ENCODE results near the gene NACC2.

NACC2 gene

GRCh38 chr9:136024286-136024685 lies 70.8 kb downstream of the NACC2 start:
- Histone ChIP-seq H3K9me3 (ENCODE audit: control insufficient read depth, low read depth, low read length) (no peaks in the 10 kb centered on the region), H3K27me3 (ENCODE audit: control insufficient read depth, insufficient read depth, low read length) (peaks cover 8% of the 10 kb centered on the region), H3K36me3 (ENCODE audit: control insufficient read depth, low read depth, low read length) (no peaks in the 10 kb centered on the region), H3K9ac (ENCODE audit: low read length) (no peak overlapping the region), H3K4me1 (ENCODE audit: control insufficient read depth, low read depth, low read length) (peaks cover 18% of the 10 kb centered on the region), H3K4me3 (ENCODE audit: low read length) (no peak overlapping the region), H3K27ac (ENCODE audit: low read length) (no peak overlapping the region)

GRCh38 chr9:136023410-136024225 lies 71.5 kb downstream of the NACC2 start:
- Histone ChIP-seq H3K4me1 (ENCODE audit: control insufficient read depth, low read depth, low read length) (peaks cover 18% of the 10 kb centered on the region), H3K27ac (ENCODE audit: low read length) (no peak overlapping the region), H3K36me3 (ENCODE audit: control insufficient read depth, low read depth, low read length) (no peaks in the 10 kb centered on the region), H3K4me3 (ENCODE audit: low read length) (no peak overlapping the region), H3K9ac (ENCODE audit: low read length) (no peak overlapping the region), H3K27me3 (ENCODE audit: control insufficient read depth, insufficient read depth, low read length) (peaks cover 8% of the 10 kb centered on the region), H3K9me3 (ENCODE audit: control insufficient read depth, low read depth, low read length) (no peaks in the 10 kb centered on the region)

- H3K9me3 ChIP-seq (ENCODE audit: control insufficient read depth, low read depth, low read length), result no peaks in the 10 kb centered on the region
- H3K4me3 ChIP-seq (ENCODE audit: low read length), result no peak overlapping the region
- peaks cover 8% of the 10 kb centered on the region for H3K27me3 ChIP-seq (ENCODE audit: control insufficient read depth, insufficient read depth, low read length)
Observed at GRCh38 chr9:136022731-136023409, 72.2 kb downstream of the NACC2 start.

GRCh38 chr9:136021872-136022681 lies 73.0 kb downstream of the NACC2 start:
- no peak overlapping the region for H3K27ac ChIP-seq (ENCODE audit: low read length)
- H3K9ac ChIP-seq (ENCODE audit: low read length), result no peak overlapping the region
- no peaks in the 10 kb centered on the region for H3K36me3 ChIP-seq (ENCODE audit: control insufficient read depth, low read depth, low read length)
- H3K4me1 ChIP-seq (ENCODE audit: control insufficient read depth, low read depth, low read length), result peaks cover 18% of the 10 kb centered on the region
- no peaks in the 10 kb centered on the region for H3K9me3 ChIP-seq (ENCODE audit: control insufficient read depth, low read depth, low read length)
- peaks cover 8% of the 10 kb centered on the region for H3K27me3 ChIP-seq (ENCODE audit: control insufficient read depth, insufficient read depth, low read length)
- H3K4me3 ChIP-seq (ENCODE audit: low read length), result no peak overlapping the region

More at GRCh38 chr9:136022731-136023409, 72.2 kb downstream of the NACC2 start:
- H3K4me1 ChIP-seq (ENCODE audit: control insufficient read depth, low read depth, low read length), result peaks cover 18% of the 10 kb centered on the region
- H3K9ac ChIP-seq (ENCODE audit: low read length), result no peak overlapping the region
- H3K36me3 ChIP-seq (ENCODE audit: control insufficient read depth, low read depth, low read length), result no peaks in the 10 kb centered on the region
- no peak overlapping the region for H3K27ac ChIP-seq (ENCODE audit: low read length)

- H3K9ac ChIP-seq (ENCODE audit: low read length), result no peak overlapping the region
- H3K4me3 ChIP-seq (ENCODE audit: low read length), result no peak overlapping the region
- H3K9me3 ChIP-seq (ENCODE audit: control insufficient read depth, low read depth, low read length), result no peaks in the 10 kb centered on the region
- peaks cover 18% of the 10 kb centered on the region for H3K4me1 ChIP-seq (ENCODE audit: control insufficient read depth, low read depth, low read length)
- H3K27me3 ChIP-seq (ENCODE audit: control insufficient read depth, insufficient read depth, low read length), result peaks cover 8% of the 10 kb centered on the region
- H3K27ac ChIP-seq (ENCODE audit: low read length), result no peak overlapping the region
- H3K36me3 ChIP-seq (ENCODE audit: control insufficient read depth, low read depth, low read length), result no peaks in the 10 kb centered on the region
Observed at GRCh38 chr9:136021171-136021871, 73.8 kb downstream of the NACC2 start.

- Histone ChIP-seq H3K27me3 (ENCODE audit: control insufficient read depth, insufficient read depth, low read length) (peaks cover 8% of the 10 kb centered on the region), H3K4me1 (ENCODE audit: control insufficient read depth, low read depth, low read length) (peaks cover 18% of the 10 kb centered on the region), H3K4me3 (ENCODE audit: low read length) (no peak overlapping the region), H3K9ac (ENCODE audit: low read length) (no peak overlapping the region), H3K27ac (ENCODE audit: low read length) (no peak overlapping the region), H3K9me3 (ENCODE audit: control insufficient read depth, low read depth, low read length) (no peaks in the 10 kb centered on the region), H3K36me3 (ENCODE audit: control insufficient read depth, low read depth, low read length) (no peaks in the 10 kb centered on the region)
Observed at GRCh38 chr9:136020671-136021070, 74.4 kb downstream of the NACC2 start.

GRCh38 chr9:136020206-136020605 lies 74.9 kb downstream of the NACC2 start:
- Histone ChIP-seq H3K4me1 (ENCODE audit: control insufficient read depth, low read depth, low read length) (peaks cover 18% of the 10 kb centered on the region), H3K27me3 (ENCODE audit: control insufficient read depth, insufficient read depth, low read length) (peaks cover 8% of the 10 kb centered on the region), H3K9me3 (ENCODE audit: control insufficient read depth, low read depth, low read length) (no peaks in the 10 kb centered on the region), H3K9ac (ENCODE audit: low read length) (no peak overlapping the region), H3K4me3 (ENCODE audit: low read length) (no peak overlapping the region), H3K27ac (ENCODE audit: low read length) (no peak overlapping the region), H3K36me3 (ENCODE audit: control insufficient read depth, low read depth, low read length) (no peaks in the 10 kb centered on the region)

GRCh38 chr9:136019681-136020060 lies 75.4 kb downstream of the NACC2 start:
- H3K27ac ChIP-seq (ENCODE audit: low read length), result no peak overlapping the region
- no peaks in the 10 kb centered on the region for H3K9me3 ChIP-seq (ENCODE audit: control insufficient read depth, low read depth, low read length)
- H3K4me3 ChIP-seq (ENCODE audit: low read length), result no peak overlapping the region
- H3K27me3 ChIP-seq (ENCODE audit: control insufficient read depth, insufficient read depth, low read length), result peaks cover 8% of the 10 kb centered on the region
- peaks cover 18% of the 10 kb centered on the region for H3K4me1 ChIP-seq (ENCODE audit: control insufficient read depth, low read depth, low read length)
- no peaks in the 10 kb centered on the region for H3K36me3 ChIP-seq (ENCODE audit: control insufficient read depth, low read depth, low read length)
- no peak overlapping the region for H3K9ac ChIP-seq (ENCODE audit: low read length)

GRCh38 chr9:136019041-136019680 lies 75.9 kb downstream of the NACC2 start:
- Histone ChIP-seq H3K4me1 (ENCODE audit: control insufficient read depth, low read depth, low read length) (peaks cover 18% of the 10 kb centered on the region), H3K27me3 (ENCODE audit: control insufficient read depth, insufficient read depth, low read length) (peaks cover 8% of the 10 kb centered on the region), H3K9me3 (ENCODE audit: control insufficient read depth, low read depth, low read length) (no peaks in the 10 kb centered on the region)

GRCh38 chr9:136018257-136019031 lies 76.6 kb downstream of the NACC2 start:
- no peaks in the 10 kb centered on the region for H3K9me3 ChIP-seq (ENCODE audit: control insufficient read depth, low read depth, low read length)
- peaks cover 18% of the 10 kb centered on the region for H3K4me1 ChIP-seq (ENCODE audit: control insufficient read depth, low read depth, low read length)
- peaks cover 8% of the 10 kb centered on the region for H3K27me3 ChIP-seq (ENCODE audit: control insufficient read depth, insufficient read depth, low read length)
- no peaks in the 10 kb centered on the region for H3K36me3 ChIP-seq (ENCODE audit: control insufficient read depth, low read depth, low read length)
- H3K27ac ChIP-seq (ENCODE audit: low read length), result no peak overlapping the region
- H3K4me3 ChIP-seq (ENCODE audit: low read length), result no peak overlapping the region
- H3K9ac ChIP-seq (ENCODE audit: low read length), result no peak overlapping the region

More at GRCh38 chr9:136019041-136019680, 75.9 kb downstream of the NACC2 start:
- Histone ChIP-seq H3K36me3 (ENCODE audit: control insufficient read depth, low read depth, low read length) (no peaks in the 10 kb centered on the region), H3K27ac (ENCODE audit: low read length) (no peak overlapping the region), H3K9ac (ENCODE audit: low read length) (no peak overlapping the region), H3K4me3 (ENCODE audit: low read length) (no peak overlapping the region)
